Activated T-cell treated with anti-CD3 and anti-CD28 coated beads for 1 hour (primary cell): Measurements from ENCODE around the gene PEBP1.

Experiments used
- DNase-seq: peaks from one replicate; pipeline ENCODE4 v3.0.0-alpha.2; 2020; ENCODE audit warnings: low read depth

The PEBP1 gene

DNA sequence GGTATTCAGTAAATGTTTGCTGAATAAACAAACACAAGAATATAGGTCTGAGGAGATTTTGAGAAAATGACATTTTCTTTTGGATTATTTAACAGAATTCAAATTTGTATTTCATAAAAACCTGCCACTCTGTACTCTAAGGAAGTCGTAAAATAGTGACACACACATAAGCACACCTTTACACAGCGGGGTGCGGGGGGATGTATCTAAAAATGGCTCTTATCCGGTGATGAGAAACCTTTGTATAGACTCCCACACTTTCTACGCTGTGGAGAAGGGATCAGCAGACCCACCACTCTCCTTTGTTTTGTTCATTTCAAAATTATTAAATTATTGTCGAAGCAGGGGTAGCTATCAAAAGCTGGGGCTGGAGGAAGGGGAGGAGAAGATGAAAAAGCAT is 58.0 kb downstream of the PEBP1 start:
- no peak for DNase-seq
